ENCODE data around the gene PIF1.
A peak's percentile ranks its signal among the peaks of the same experiment; 100 is the strongest.

Gene PIF1

DNA sequence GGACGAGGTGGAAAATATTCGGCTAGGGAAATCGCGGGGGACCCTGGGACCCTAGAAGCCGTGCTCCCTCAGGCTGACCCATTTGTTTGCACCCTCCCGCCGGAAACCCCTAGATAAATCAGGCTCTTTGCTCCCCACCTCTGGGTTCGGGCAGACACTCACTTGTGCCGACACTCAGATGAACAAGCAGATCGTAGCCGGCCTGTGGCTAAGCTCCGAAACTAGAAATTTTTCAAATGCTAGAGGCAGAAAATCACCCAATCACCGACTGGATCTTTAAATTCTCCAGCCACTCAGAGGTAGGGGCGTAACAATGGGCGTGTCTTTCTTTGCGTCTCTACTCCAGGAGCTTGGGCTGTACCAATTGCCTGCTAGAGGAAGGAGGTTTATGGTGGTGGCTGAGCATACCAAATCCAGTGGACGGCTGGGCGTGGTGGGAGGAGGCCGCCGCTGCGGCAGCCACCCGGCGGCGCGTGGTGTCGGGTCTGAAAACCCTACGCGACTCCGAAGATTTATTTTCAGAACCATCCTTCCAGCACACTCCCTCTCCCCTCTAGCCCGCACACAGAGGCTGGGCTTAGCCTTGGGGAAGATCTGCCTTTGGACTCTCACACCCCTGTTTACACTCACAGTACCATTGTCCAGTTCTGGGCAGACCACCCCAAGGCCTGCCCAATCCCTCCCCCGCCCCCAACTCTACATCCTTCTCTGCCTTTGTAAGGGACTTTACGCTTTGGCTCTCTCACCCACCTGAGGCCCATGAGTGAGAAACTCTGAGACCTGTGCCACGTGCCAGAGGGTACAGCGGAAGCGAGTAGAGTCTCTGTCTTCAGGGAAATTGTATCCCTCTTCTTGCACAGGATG is at the start of gene PIF1:
PIF1 (minus strand) TSS at position 217 of the 864 bp plus-strand sequence. CDS start 1,312 bp downstream, outside the sequence.
- peak; percentile 85 for DNase-seq (ENCODE audit: low spot score)

GRCh38 chr15:64870353-64870752 is 44.9 kb upstream of the PIF1 start:
- DNase-seq (ENCODE audit: low spot score): no peak

- DNase-seq (ENCODE audit: low spot score): no peak
These were observed 44.1 kb upstream of the PIF1 start for GRCh38 chr15:64869501-64869900.

DNA sequence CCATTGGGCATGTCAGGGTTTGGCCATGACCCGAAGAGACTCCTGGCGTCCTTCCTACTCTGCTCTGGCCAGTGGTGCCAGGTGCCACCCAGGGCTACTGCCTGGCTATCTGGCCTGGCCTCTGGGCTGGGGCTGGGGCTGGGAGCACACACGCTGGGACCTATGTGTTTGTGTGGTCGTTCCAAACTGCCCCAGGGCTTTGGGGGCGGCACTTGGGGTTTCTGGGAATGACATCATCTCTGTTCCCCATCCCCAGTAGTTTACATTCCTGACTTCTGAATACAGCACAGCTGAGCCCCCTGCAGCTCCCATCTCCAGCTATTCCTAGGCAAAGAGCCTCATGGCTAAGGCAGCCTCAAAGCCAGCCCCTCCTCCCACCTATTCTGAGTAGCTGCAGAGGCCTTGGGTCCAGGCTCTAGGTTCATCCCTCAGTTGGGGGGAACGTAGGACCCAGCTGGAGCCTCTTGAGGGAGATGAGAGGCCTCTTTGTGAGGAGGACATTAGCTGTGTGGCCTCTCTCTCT is 40.6 kb upstream of the PIF1 start:
- no peak for DNase-seq (ENCODE audit: low spot score)

GRCh38 chr15:64865126-64865997 is 39.9 kb upstream of the PIF1 start:
- no peak for DNase-seq (ENCODE audit: low spot score)

- DNase-seq (ENCODE audit: low spot score): no peak
These were observed 38.6 kb upstream of the PIF1 start for GRCh38 chr15:64864068-64864467.

DNA sequence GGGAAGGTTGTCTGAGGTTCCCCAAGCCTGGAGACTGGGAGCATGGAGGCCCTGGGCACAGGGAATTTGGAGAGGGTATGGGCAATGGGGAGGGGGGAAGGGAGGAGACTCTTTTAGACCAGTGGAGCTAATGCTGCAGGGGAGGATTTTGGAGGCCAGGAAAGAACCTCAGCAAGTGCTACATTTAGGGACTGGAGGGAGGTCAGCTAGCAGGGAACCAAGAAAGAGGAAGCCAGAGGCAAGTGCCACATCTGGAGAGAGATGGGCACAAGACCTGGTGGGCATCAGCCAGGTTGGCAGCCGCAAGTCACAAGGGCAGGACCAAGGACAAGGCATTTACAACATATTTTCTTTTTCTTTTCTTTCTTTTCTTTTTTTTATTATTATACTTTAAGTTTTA is 37.0 kb upstream of the PIF1 start:
- DNase-seq (ENCODE audit: low spot score): no peak

GRCh38 chr15:64861960-64862359 is 36.5 kb upstream of the PIF1 start:
- DNase-seq (ENCODE audit: low spot score): no peak

GRCh38 chr15:64861331-64861730 is 35.9 kb upstream of the PIF1 start:
- DNase-seq (ENCODE audit: low spot score): no peak

DNA sequence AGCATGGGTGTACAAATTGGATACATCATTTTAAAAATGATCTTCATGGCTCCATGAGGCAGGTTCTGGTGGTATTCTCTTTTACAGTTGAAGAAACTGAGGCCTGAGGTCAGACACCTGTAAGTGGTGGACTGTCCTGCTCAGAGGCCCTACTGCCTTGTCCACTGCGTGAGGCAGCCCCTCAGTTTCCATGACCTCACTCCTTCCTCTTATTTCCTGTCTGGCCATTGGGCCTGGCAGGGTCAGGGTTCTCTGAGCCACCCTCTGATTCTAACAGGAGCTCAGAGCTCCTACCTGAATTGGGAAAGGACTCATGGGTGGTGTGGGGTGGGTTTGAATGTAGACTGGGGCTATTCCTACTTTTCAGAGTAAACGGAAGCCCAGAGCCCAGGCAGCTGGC is 33.8 kb upstream of the PIF1 start:
- DNase-seq (ENCODE audit: low spot score): no peak

DNA sequence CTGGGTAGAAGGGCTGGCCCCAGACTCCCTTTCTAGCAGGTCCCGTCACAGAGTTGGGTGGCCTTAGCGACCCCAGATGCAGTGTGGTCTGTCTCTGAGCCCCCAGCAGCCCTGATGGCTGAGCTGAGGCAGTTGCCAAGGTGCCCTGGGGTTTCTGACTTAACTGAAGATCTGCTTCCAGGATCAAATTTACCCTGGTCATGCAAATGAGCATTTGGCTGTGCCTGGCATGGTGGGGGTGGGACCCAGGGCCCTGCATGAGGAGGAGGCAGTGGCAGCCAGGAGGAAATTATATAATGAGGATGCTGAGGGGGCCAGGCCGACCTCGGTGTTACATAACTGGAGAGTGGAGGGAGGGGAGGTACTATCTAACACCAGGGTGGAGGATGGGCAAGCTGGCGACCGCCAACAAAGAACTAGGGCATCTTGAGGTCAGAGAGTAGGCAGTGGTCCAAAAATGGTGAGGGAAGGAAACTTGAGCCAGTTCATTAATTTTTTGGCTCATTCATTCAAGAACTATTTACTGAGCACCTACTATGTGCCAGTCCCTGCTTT is 32.7 kb upstream of the PIF1 start:
- no peak for DNase-seq (ENCODE audit: low spot score)

- DNase-seq (ENCODE audit: low spot score): no peak
These were observed 32.0 kb upstream of the PIF1 start for GRCh38 chr15:64857421-64857820.

DNA sequence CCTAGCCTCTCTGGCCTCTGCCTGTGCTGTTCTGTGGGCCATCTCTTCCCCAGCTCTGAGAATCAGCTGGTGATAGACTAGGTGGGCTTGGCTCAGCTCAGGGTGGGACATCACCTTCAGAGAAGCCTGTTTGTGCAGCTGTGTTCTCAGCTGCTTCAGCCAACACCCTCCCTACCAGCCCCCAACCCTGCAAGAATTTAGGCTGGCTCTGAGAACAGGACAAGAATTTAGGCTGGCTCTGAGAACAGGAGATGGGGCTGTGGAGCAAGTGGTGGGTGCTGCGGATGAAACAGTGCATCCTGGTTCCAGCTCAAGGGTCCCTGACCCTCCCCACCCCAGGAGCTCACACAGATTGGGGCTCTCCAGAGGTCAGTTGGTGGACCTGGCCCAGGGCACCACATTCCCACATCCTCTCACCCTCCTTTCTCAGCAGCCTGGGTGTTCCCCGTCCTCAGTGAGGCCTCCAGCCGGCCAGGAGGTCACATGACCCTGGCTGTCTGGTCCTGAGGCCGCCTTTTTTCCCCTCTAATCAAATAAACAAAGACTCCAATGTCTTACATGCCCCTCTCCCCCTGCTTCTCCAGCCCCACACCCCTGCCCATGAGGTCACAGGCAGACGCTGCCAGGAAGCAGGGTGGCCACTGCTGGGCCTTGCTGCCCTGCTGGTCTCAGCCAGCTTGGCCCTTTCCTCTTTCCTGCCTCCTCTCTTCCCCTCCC is 31.1 kb upstream of the PIF1 start:
- peak; percentile 78 for DNase-seq (ENCODE audit: low spot score)

GRCh38 chr15:64855205-64855975 is 29.9 kb upstream of the PIF1 start:
- no peak for DNase-seq (ENCODE audit: low spot score)

GRCh38 chr15:64854526-64854925 is 29.1 kb upstream of the PIF1 start:
- no peak for DNase-seq (ENCODE audit: low spot score)

DNA sequence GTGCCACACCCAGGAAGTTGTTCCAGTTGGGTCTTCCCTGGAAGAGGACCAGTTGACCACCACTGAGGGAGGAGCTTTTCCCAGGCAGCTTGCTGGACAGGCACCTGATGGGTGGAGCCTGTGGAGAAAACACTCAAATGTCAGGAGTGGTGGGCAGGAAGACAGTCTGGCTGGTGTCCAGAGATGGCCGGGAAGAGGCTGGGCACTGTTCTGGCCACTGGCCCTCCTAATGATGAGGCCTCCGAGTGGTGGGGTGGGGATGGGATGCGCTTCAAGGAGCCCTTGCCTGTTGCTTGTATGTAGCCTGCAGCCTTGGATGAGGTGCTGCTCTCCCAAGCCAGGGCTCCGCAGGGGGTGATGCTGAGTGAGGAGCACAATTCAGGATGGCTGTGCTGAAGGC is 28.6 kb upstream of the PIF1 start:
- no peak for DNase-seq (ENCODE audit: low spot score)

GRCh38 chr15:64851503-64851840 is 26.0 kb upstream of the PIF1 start:
- no peak for DNase-seq (ENCODE audit: low spot score)

DNA sequence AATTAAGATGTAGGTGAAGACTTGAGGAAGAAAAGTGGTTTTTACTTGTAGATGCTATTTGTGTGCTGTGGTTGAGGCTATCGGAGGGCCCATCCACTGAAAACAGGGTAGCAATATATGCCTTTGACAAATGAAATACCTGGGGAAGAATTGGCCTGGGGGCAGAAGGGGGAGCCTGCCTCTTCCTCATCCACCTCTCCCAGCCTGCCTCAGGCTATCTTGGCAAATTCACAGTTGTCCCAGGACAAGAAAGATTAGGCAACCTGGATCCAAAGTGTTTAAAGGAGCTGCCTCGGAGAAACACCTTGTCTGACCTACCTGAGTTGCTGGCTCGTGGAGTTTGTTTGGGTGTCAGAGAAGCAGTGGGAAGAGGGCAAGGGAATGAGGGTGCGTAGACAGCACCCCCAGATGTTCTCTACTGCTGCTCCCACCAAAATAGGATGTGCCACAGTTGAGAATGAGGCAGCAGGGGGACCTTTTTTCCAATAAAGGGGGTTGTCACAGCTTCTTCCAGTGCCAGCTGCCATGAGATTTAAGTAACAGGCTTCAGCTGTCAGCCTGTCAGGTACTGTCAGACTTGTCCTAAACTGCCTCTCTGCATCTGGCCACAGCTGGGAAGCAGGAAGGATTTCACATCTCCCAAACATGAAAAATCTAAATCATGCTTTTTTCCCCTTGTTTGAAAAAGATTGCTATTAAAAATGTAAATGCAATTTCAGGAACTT is 25.5 kb upstream of the PIF1 start:
- no peak for DNase-seq (ENCODE audit: low spot score)

DNA sequence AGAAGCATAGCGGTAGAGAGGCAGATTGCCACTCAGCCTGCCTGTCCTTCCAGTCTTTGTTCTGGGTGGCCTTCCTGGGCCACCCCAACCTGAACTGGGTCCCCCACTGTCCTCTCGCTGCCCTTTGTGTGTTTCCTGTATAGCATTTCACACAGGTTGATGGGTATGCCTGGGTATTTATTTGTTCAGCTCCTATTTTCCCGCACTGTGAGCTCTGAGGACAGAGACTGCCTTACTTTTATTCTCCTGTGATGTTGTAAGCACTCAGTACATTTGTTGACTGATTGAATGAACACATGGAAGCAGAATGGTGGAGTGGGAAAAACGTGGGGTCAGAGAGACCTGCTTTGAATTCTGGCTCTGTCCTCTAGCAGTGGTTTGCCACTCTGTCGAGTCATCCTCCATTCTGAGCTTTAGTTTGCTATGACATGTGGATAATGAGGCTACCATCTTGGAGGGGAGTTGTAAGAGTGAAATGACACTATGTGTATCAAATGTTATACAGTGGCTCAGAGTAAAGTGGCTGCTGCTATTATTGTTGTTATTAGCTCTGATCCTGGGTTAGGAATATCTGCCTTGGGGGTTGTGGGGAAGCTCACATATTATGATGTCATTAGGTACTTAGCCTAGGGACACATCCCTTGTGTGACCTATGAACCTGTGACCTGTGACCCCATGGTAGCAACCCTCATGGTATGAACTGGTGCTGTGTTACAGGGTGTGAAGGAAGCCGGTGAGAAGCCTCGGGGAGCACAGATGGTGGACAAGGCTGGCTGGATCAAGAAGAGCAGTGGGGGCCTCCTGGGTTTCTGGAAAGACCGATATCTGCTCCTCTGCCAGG is 22.6 kb upstream of the PIF1 start:
- no peak for DNase-seq (ENCODE audit: low spot score)

DNA sequence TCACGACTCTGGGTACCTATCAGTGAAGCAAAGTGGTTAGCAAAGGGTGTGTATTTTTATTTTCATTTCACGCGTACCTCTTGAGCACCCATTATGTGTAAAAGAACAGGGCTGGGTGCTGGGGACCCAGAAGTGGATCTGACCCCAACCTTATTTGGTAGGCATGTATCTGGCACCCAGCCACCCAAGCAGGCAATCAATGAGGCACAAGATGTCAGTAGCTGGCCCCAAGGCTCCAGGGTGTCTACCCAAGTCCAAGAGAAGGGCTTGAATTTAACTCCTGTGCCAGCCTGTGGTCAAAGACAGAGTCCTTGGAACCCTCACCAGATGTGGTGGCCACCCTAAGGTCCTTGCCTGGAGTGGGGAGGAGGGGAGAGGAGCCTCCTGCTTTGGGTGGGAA is 22.0 kb upstream of the PIF1 start:
- DNase-seq (ENCODE audit: low spot score): no peak

Measured in COLO829 (cell line).